ENCODE measurements around the gene C14orf93.

DNA sequence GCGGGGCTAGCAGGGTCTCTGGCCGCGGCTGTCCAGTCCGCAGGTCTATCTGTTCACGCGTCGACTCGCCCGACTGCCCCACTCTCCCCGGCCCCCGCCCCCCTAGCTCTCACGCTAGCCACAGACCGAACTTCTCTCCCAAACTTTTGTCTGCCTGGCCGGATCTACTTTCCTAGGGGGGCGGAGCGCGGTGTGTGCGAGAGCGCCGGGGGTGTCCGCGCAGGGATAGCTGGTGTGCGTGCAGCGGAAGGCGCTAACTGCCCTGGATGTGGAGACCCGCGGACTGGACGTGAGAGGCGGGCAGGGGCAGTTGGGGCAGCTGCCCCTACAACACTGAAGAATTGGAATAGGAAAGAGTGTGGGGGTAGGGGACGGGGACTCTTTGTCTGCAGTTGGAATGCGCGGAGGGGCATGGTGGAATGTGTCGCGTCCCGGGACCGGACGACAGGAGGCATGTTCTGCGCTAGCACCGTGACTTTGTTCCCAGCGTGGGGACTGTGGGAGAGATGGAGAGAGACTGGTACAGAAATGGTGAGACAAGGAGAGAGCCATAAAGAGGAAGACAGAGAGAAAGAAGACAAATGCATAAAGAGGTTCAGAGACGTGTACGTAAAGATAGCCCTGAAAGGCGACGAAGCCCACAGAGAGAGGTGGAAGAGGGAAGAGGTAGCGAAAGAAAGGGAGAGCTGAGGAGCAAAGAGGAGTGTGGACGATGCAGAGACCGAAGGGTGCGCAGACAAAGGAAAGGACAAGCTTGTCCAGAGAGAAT, 27.3 kb downstream of the C14orf93 start, which contains the start of gene AJUBA:
- TF ChIP-seq, protein P1, sequence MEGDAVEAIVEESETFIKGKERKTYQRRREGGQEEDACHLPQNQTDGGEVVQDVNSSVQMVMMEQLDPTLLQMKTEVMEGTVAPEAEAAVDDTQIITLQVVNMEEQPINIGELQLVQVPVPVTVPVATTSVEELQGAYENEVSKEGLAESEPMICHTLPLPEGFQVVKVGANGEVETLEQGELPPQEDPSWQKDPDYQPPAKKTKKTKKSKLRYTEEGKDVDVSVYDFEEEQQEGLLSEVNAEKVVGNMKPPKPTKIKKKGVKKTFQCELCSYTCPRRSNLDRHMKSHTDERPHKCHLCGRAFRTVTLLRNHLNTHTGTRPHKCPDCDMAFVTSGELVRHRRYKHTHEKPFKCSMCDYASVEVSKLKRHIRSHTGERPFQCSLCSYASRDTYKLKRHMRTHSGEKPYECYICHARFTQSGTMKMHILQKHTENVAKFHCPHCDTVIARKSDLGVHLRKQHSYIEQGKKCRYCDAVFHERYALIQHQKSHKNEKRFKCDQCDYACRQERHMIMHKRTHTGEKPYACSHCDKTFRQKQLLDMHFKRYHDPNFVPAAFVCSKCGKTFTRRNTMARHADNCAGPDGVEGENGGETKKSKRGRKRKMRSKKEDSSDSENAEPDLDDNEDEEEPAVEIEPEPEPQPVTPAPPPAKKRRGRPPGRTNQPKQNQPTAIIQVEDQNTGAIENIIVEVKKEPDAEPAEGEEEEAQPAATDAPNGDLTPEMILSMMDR (IDR thresholded peaks at IDR 0.05; ENCODE audit: poor library complexity, severe bottlenecking): no peak
- TF ChIP-seq EP300 (conservative IDR thresholded peaks at IDR 0.05; ENCODE audit: poor library complexity, severe bottlenecking) (no peak), SMC3 (conservative IDR thresholded peaks at IDR 0.05; ENCODE audit: poor library complexity) (no peak)

Measured in neural cell (in vitro differentiated cells).